Measurements from ENCODE around the gene EPHA1.
"Not testable (repeated sequence)": the region's sequence is repeated elsewhere in the genome, so short reads cannot be mapped to it uniquely, and the experiment has no call there.

EPHA1 gene

GRCh38 chr7:143401265-143401664 lies 7.4 kb downstream of the EPHA1 start:
- no peak for DNase-seq

DNA sequence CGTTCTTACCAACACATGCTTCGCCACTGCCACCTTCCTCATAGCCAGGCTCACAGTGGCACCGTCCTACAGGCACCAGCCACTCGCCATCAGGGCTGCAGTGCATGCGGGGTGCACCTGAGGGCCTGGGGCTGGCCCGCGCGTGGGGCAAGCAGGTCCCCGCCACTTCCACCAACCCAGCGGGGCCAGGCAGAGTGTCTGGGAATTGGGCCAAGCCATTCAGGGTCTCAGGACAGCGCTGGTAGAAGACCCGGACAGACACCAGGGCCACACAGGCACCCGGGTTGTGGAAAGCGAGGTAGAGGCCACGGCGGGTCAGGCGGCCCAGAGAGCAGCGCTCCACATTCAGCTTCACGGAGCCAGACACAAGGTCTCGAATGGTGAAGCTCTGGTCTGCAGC lies 9.0 kb downstream of the EPHA1 start:
- no peak for DNase-seq

GRCh38 chr7:143399151-143399550 lies 9.5 kb downstream of the EPHA1 start:
- no peak for DNase-seq

GRCh38 chr7:143398616-143399015 lies 10.0 kb downstream of the EPHA1 start:
- no peak for DNase-seq

DNA sequence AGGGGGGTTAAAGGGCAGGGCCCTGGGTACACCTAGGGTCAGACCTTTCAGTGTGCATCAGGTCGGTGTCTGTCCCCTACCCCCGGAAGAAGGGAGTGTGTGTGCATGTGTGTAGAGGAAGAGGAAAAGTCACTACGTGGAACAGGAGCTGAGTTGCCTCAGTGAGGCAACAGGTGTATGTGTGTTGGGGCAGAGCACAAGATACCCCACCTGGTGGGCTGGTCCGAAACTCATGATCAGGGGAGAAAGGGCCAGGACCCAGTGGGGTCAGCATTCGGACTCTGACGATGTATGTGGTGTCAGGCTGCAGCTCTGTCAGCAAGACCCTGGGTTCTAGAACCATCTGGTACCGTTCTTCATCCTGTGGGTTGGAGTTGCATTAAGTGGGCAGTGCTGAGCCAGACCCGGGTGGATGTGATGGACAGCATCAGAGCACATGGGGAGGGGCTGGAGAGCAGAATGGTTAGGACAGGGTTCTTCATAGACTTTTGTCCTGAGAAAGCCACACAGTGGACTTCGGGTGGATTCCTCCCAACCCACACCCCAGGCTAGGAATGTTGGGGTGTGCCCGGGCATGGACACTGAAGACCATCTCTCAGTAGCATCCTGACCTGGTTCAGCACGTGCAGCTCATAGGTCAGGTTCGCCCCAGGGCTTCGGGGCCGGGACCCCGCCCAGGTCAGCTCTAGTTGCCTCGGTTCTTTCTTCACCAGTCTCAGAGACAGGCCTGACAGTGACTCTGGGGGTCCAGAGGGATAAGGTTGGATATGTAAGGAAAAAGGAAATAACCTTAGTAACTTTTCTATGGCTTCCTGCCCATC lies 10.7 kb downstream of the EPHA1 start:
- no peak for DNase-seq

DNA sequence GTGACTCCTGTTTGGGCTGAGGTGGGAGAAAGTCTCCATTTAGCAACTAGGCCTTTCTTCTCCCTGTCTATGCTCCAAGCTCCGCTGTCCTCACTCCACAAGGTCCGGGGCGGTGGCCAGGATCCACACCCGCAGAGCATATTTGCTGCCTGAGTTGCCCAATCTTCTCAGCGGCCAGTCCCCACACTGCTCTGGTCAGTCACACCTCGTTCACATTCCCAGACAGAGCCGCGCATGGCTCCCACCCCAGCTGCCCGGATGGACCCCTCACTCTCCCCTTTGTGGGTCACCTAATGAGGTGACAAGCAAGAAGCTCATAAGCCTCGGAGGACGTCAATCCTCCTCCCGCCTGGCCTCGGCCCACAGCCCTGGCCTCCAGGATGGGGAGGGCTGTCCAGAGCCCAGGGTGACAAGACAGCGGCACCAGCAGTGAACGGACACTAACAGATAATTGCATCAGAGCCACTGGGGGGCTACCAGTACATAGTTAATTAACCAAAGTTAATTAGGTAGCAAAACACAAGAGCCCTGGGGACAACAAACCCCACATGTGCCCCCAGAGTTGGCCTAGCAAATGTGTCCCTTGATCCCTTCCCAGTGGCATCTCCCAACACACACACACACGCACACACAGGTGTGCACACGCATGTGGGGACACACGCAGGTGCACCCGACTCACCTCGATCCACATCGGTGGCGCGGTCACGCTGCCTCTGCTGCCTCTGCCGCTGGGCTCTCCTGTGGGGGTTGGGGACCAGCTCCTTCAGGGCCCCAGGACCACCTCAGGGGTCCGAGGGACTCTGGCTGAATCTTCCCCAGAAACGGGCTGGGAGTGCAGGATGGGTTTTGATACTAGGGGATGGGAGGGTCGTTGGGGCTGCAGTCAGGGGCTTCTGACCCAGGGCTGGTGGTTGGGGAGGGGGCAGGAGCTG lies 11.8 kb downstream of the EPHA1 start:
- no peak for DNase-seq

GRCh38 chr7:143396182-143396581 lies 12.5 kb downstream of the EPHA1 start:
- no peak for DNase-seq

- no peak for DNase-seq
Observed at GRCh38 chr7:143395187-143396149, 13.2 kb downstream of the EPHA1 start.

DNA sequence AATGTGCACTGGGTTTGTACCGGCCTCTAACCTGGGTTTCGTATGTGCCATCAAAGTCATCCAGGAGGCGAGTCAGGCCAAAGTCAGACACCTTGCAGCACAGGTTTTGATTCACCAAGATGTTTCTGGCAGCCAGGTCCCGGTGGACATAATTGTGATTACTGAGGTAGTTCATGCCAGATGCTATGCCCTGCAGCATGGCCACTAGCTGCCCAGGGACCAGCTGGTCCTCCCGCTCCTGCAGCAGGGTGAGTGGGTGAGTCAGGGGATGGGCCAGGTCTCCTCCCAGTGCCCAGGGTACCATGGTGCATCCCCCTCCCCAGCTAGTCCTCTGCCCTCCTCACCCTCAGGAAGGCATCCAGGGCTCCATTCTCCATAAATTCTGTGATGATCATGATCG lies 13.9 kb downstream of the EPHA1 start:
- DNase-seq, result no peak

DNA sequence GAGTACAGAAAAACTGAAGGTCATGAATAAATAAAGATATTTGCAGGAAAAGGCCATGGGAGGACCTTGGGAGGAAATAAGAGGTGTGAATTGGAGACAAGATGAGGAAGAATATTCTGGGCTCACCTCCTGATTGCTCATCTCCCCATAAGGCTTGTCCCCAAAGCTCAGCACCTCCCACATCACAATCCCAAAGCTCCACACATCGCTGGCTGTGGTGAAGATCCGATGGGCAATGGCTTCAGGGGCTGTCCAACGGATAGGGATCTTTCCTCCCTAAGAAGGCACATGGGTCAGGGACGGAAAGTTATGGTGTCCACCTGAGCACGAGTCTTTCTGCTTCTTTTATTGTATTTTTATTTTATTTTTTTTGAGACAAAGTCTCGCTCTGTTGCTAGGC lies 14.6 kb downstream of the EPHA1 start:
- no peak for DNase-seq

- DNase-seq, result no peak
Observed at GRCh38 chr7:143393267-143394041, 15.2 kb downstream of the EPHA1 start.

DNA sequence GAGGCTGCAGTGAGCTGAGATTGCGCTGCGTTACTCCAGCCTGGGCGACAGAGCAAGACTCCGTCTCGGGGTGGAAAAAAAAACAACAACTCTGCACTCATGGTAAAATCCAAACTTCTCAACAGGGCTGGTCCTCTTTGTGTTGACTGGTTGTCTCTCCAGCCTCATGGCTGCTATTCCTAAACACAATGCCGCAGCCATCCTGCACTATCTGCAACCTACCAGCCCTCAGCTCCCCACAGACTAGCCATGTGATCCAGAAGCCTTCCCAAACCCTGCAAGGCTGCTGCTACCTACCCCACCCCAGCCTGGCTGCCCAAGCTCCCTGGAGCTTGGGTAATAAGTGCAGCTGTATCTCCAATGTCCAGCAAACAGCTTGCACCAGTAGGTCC lies 15.8 kb downstream of the EPHA1 start:
- no peak for DNase-seq

DNA sequence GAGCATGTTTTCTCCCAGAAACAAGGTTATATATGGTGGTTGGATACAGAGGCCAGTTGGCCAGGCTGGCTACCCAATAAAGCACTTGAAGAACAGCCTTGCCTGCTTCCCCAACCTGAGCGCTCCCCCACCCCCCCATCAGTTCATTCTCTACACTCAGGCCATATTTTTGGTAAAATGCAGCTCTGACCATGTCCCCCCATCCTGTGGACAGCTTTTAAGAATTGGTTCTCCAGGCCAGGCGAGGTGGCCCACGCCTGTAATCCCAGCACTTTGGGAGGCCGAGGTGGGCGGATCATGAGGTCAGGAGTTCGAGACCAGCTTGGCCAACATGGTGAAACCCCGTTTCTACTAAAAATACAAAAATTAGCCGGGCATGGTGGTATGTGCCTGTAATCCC lies 16.2 kb downstream of the EPHA1 start:
- DNase-seq, result not testable (repeated sequence)

DNA sequence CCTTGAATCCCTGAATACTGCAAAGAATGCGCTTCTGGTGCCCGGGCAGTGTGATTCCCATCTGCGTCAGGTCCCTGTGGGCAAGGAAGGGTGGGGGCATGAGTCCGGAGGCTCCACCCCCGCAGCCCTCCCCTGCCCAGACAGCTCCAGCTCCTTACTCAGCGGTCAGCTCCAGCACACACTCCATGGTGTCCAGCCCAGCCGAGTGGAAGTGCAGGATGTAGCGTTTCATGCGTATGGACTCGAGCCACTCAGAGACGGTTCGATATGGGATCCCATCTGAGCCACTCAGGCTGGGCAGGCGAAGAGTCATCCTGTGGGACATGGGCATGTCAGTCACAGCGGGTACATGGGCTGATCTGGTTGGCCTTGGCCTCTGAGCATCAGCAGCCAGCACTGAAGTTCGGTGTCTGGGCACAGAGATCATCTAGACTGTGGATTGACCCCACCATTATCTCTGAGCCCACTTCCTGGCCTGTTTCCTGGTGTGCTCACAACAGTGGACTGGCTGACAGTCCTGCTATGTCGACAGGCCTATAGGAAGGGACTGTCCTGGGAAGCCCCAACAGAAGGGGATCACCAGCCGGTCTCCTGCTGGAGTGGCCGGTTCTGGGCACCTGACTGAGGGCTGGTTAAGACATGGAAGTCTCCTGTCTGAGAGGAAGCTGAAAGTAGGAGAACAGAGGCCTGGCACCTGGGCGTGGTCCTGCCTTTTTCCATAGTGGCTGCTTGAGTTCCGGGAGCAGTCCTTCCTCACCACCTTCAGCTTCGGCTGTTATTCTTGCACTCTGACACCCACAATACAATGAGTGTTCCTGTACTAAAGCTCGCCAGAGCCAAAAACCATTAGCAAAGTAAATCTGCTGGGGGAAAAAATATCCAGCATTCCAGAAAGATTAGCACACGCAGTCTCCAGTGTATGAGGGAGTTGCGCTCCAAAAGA lies 16.9 kb downstream of the EPHA1 start:
- DNase-seq, result no peak

GRCh38 chr7:143390773-143391317 lies 17.8 kb downstream of the EPHA1 start:
- no peak for DNase-seq

- no peak for DNase-seq
Observed at GRCh38 chr7:143390104-143390772, 18.4 kb downstream of the EPHA1 start.

- DNase-seq, result no peak
Observed at GRCh38 chr7:143389316-143390103, 19.1 kb downstream of the EPHA1 start.

- no peak for DNase-seq
Observed at GRCh38 chr7:143388491-143389101, 20.1 kb downstream of the EPHA1 start.

- no peak for DNase-seq
Observed at GRCh38 chr7:143388051-143388450, 20.6 kb downstream of the EPHA1 start.
